MM.1S (cell line): ENCODE results near the gene CACNA1C.

ENCODE experiments used
- CTCF ChIP-seq: fragments of 300-600 bp; sonication (generic); IDR thresholded peaks from 2 replicates; pipeline ENCODE4 v1.5.1; 2016; ENCODE audit warnings: antibody characterized with exemption, low read length, mixed read lengths
- EZH2 ChIP-seq: fragments of 300-600 bp; sonication (generic); optimal IDR thresholded peaks from 2 replicates; pipeline ENCODE3; 2017; ENCODE audit warnings: low read depth, mild to moderate bottlenecking, antibody characterized with exemption, low read length, mixed read lengths
- EZH2phosphoT487 ChIP-seq: fragments of 300-600 bp; sonication (generic); IDR thresholded peaks from 2 replicates; pipeline ENCODE4 v1.6.1; 2018; ENCODE audit warnings: antibody characterized with exemption, low read length

- TF ChIP-seq CTCF (no peak), EZH2phosphoT487 (no peak), EZH2 (no peak)
These were observed 282.7 kb downstream of the CACNA1C start for GRCh38 chr12:2335513-2335912.
